ENCODE measurements around the gene FOXO3.
A peak's percentile ranks its signal among the peaks of the same experiment; 100 is the strongest.
"Not testable (repeated sequence)": the region's sequence is repeated elsewhere in the genome, so short reads cannot be mapped to it uniquely, and the experiment has no call there.

The FOXO3 gene

GRCh38 chr6:108556250-108556649 lies 4.5 kb upstream of the FOXO3 start:
- DNase-seq = no peak

- DNase-seq = no peak
Observed at GRCh38 chr6:108556866-108557493, 3.7 kb upstream of the FOXO3 start.

GRCh38 chr6:108557494-108558371 lies 3.0 kb upstream of the FOXO3 start:
- DNase-seq = no peak

- peak; percentile 99 for DNase-seq
Observed at GRCh38 chr6:108558372-108559096, 2.2 kb upstream of the FOXO3 start.

GRCh38 chr6:108559097-108559883 lies 1.4 kb upstream of the FOXO3 start:
- DNase-seq = peak; percentile 92

- DNase-seq = peak; percentile 84
Observed at GRCh38 chr6:108559884-108560462, 744 bp upstream of the FOXO3 start.

GRCh38 chr6:108561309-108561647 lies 561 bp downstream of the FOXO3 start:
- not testable (repeated sequence) for DNase-seq

- DNase-seq = peak; percentile 82
Observed at GRCh38 chr6:108561742-108562502, 1.2 kb downstream of the FOXO3 start.

- peak; percentile 96 for DNase-seq
Observed at GRCh38 chr6:108562503-108562993, 1.8 kb downstream of the FOXO3 start.

- DNase-seq = no peak
Observed at GRCh38 chr6:108563292-108563691, 2.6 kb downstream of the FOXO3 start.

- DNase-seq = no peak
Observed at GRCh38 chr6:108564178-108564577, 3.5 kb downstream of the FOXO3 start.

GRCh38 chr6:108565091-108565766 lies 4.5 kb downstream of the FOXO3 start:
- DNase-seq = peak; percentile 89

GRCh38 chr6:108565893-108566292 lies 5.2 kb downstream of the FOXO3 start:
- DNase-seq = peak; percentile 95

- no peak for DNase-seq
Observed at GRCh38 chr6:108566406-108566805, 5.7 kb downstream of the FOXO3 start.

GRCh38 chr6:108568101-108568500 lies 7.4 kb downstream of the FOXO3 start:
- no peak for DNase-seq

- no peak for DNase-seq
Observed at GRCh38 chr6:108568551-108569305, 8.0 kb downstream of the FOXO3 start.

- no peak for DNase-seq
Observed at GRCh38 chr6:108570517-108570916, 9.8 kb downstream of the FOXO3 start.

- DNase-seq = peak; percentile 50
Observed at GRCh38 chr6:108574457-108575141, 13.9 kb downstream of the FOXO3 start.

GRCh38 chr6:108575905-108576494 lies 15.3 kb downstream of the FOXO3 start:
- DNase-seq = peak; percentile 85

Measured in OCI-M1 (cell line).